NB4 (cell line): ENCODE measurements around the gene CIDEA.

Experiments used
- CTCF ChIP-seq: IDR thresholded peaks from one replicate; pipeline ENCODE4 v1.5.1; 2012; ENCODE audit warnings: low read depth, low read length
- POLR2A ChIP-seq: IDR thresholded peaks from 2 replicates; pipeline ENCODE4 v1.6.1; 2011; ENCODE audit warnings: mild to moderate bottlenecking; ENCODE audit not compliant: insufficient read length; ENCODE audit errors: extremely low read depth

- peak; percentile 83 for TF ChIP-seq CTCF
- no peak for TF ChIP-seq POLR2A
Observed at GRCh38 chr18:12236934-12237832, 17.0 kb upstream of the CIDEA start.
